Measurements from ENCODE around the gene ABHD17B. TPM values are rescaled to one million over a fixed set of nuclear protein-coding genes. Genes with fewer than 3 reads are reported as not detected.

ABHD17B gene
- total RNA-seq, 1 experiment from 2014 or later, result 11.6 TPM

DNA sequence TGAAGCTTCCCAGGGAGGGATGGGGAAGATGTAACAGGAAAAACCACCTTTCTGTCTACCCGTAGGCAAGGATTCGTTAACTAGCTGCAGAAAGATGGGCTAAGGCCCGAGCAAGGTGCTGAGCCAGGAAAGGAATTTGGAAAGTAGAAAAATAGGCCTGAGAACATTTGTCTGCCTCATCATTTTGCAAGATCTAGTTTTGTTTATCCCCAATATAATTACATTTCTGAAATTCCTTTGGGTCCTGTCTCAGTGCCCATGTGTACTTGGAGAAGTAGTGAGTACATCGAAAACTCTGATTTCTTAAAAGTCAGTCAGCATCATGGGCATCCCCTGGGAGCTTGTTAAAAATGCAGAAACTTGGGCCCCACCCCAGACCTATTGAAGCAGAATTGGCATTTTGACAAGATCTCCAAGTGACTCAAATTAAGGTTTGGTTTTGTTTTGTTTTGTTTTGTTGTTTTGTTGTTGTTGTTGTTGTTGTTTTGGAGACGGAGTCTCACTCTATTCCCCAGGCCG lies 90.5 kb downstream of the ABHD17B start:
- H3K9me2 ChIP-seq (replicated peaks; ENCODE audit: low read length), result no peaks in the 10 kb centered on the region
- peaks cover 8% of the 10 kb centered on the region for H3K4me1 ChIP-seq (ENCODE audit: insufficient read depth, low read length)
- no peaks in the 10 kb centered on the region for H3K27me3 ChIP-seq (ENCODE audit: low read length)
- POLR2A ChIA-PET (ENCODE audit: unreplicated experiment), result no interaction called here
- no peaks in the 10 kb centered on the region for H3K9me3 ChIP-seq (ENCODE audit: low read length)
- ATAC-seq (no peak), DNase-seq (peak; percentile 23)
- no peak overlapping the region for H3K4me3 ChIP-seq (ENCODE audit: low read length)
- no peaks in the 10 kb centered on the region for H4K20me1 ChIP-seq (ENCODE audit: low read length)
- no peak overlapping the region for H3K4me2 ChIP-seq (ENCODE audit: low read length)
- CTCF ChIA-PET, result no interaction called here
- H3K36me3 ChIP-seq (ENCODE audit: low read depth, low read length), result no peaks in the 10 kb centered on the region; the same call in 1 of the 2 replicates
- intact Hi-C loops (cut with micrococcal nuclease), result loop anchor here (2.0 kb wide), 1 partner anchor 90 kb away; the partner anchor contains the start of genes ABHD17B and C9orf85
- TF ChIP-seq, protein P1, sequence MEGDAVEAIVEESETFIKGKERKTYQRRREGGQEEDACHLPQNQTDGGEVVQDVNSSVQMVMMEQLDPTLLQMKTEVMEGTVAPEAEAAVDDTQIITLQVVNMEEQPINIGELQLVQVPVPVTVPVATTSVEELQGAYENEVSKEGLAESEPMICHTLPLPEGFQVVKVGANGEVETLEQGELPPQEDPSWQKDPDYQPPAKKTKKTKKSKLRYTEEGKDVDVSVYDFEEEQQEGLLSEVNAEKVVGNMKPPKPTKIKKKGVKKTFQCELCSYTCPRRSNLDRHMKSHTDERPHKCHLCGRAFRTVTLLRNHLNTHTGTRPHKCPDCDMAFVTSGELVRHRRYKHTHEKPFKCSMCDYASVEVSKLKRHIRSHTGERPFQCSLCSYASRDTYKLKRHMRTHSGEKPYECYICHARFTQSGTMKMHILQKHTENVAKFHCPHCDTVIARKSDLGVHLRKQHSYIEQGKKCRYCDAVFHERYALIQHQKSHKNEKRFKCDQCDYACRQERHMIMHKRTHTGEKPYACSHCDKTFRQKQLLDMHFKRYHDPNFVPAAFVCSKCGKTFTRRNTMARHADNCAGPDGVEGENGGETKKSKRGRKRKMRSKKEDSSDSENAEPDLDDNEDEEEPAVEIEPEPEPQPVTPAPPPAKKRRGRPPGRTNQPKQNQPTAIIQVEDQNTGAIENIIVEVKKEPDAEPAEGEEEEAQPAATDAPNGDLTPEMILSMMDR (conservative IDR thresholded peaks at IDR 0.05; ENCODE audit: low read depth, low read length), result no peak
- TF ChIP-seq EZH2phosphoT487 (IDR thresholded peaks at IDR 0.05; ENCODE audit: borderline replicate concordance, low read length) (no peak), EZH2 (IDR thresholded peaks at IDR 0.05; ENCODE audit: low read length, unreplicated experiment) (no peak)
- H3K79me2 ChIP-seq (ENCODE audit: low read length), result no peaks in the 10 kb centered on the region
- no TSS peak for BruUV-seq (replicated peaks)
- H3K27ac ChIP-seq (ENCODE audit: low read length), result no peak overlapping the region
- no peaks in the 10 kb centered on the region for H3F3A ChIP-seq (ENCODE audit: low read length, unreplicated experiment)
- H3K9ac ChIP-seq (ENCODE audit: low read length), result no peak overlapping the region
- no peak overlapping the region for H2AFZ ChIP-seq (ENCODE audit: low read length)

DNA sequence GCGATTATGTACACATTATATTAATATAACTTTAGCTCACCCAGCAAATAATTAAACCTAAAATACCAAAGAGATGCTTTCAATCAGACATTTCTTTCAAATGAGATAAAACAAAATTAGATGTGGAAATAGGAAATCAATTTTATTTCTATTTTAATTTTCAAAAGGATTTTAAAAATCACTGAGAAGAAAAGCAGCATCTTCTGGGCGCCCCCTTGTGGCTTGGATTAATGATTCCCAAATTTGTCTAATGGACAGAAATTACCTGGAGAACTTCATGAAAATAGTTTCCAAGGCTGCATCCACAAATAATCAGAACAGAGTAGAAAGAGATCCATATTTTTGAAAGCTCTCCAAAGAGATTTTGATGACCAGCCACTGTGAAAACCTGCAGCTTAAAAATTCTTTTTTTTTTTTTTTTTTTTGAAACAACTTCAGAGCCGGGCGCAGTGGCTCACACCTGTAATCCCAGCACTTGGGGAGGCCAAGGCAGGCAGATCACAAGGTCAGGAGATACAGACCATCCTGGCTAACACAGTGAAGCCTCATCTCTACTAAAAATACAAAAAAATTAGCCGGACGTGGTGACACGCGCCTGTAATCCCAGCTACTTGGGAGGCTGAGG lies 91.8 kb downstream of the ABHD17B start:
- TF ChIP-seq, protein P1 (conservative IDR thresholded peaks at IDR 0.05; ENCODE audit: low read depth, low read length), result peak; percentile 75
- TF ChIP-seq EZH2phosphoT487 (IDR thresholded peaks at IDR 0.05; ENCODE audit: borderline replicate concordance, low read length) (no peak), EZH2 (IDR thresholded peaks at IDR 0.05; ENCODE audit: low read length, unreplicated experiment) (no peak)
- Histone ChIP-seq H3F3A (ENCODE audit: low read length, unreplicated experiment) (no peaks in the 10 kb centered on the region), H3K27me3 (ENCODE audit: low read length) (no peaks in the 10 kb centered on the region), H2AFZ (ENCODE audit: low read length) (no peak overlapping the region), H4K20me1 (ENCODE audit: low read length) (no peaks in the 10 kb centered on the region), H3K27ac (ENCODE audit: low read length) (no peak overlapping the region), H3K36me3 (ENCODE audit: low read depth, low read length) (no peaks in the 10 kb centered on the region; the same call in 1 of the 2 replicates), H3K4me2 (ENCODE audit: low read length) (no peak overlapping the region), H3K9me3 (ENCODE audit: low read length) (no peaks in the 10 kb centered on the region), H3K4me1 (ENCODE audit: insufficient read depth, low read length) (peaks cover 8% of the 10 kb centered on the region), H3K79me2 (ENCODE audit: low read length) (no peaks in the 10 kb centered on the region), H3K9ac (ENCODE audit: low read length) (no peak overlapping the region), H3K4me3 (ENCODE audit: low read length) (no peak overlapping the region), H3K9me2 (replicated peaks; ENCODE audit: low read length) (no peaks in the 10 kb centered on the region)
- ATAC-seq, result no peak
- intact Hi-C loops (cut with micrococcal nuclease), result loop anchor here (1.0 kb wide), 1 partner anchor 534 kb away; no protein-coding TSS in a partner anchor
- no TSS peak for BruUV-seq (replicated peaks)
- POLR2A ChIA-PET (ENCODE audit: unreplicated experiment), result no interaction called here
- peak; percentile 51 for DNase-seq
- CTCF ChIA-PET, result interaction anchor here (0.6 kb wide), 2 partner anchors 27 to 230 kb away, joined by 3 to 4 read pairs; no protein-coding TSS in a partner anchor

DNA sequence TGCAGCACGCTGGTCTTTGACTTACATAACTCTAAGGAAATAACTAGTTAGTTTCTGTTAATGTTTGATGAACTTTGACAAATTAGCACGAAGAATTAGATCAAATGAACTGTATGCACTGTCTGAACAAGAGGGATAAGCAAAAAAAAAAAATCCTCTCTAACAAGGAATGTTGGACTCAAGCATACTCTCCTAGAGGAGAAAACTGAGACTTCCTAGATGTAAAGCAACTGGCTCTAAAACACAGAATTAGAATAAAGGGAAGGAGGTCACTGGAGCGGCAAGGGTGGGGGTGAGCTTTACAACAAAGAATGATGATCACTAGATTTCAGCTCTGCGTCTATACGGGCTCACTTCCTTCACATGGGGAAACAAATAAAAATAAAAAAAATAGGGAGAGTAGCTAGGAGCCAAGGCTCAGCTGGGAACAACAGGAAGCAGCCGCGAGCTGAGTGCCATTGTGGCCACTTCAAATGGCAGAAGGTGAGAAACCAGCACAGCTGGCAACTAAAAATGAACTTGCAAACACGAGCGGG lies 94.0 kb downstream of the ABHD17B start:
- TF ChIP-seq, protein P1 (conservative IDR thresholded peaks at IDR 0.05; ENCODE audit: low read depth, low read length), result no peak
- no peak for TF ChIP-seq EZH2 (IDR thresholded peaks at IDR 0.05; ENCODE audit: low read length, unreplicated experiment)
- no peak for TF ChIP-seq EZH2phosphoT487 (IDR thresholded peaks at IDR 0.05; ENCODE audit: borderline replicate concordance, low read length)
- H3K9me3 ChIP-seq (ENCODE audit: low read length), result no peaks in the 10 kb centered on the region
- H3K9ac ChIP-seq (ENCODE audit: low read length), result no peak overlapping the region
- no peaks in the 10 kb centered on the region for H4K20me1 ChIP-seq (ENCODE audit: low read length)
- ATAC-seq (no peak), DNase-seq (no peak)
- ChIA-PET CTCF (interaction anchor here (1.0 kb wide), 1 partner anchor 8 kb away, joined by 4 read pairs; no protein-coding TSS in a partner anchor), POLR2A (ENCODE audit: unreplicated experiment) (no interaction called here)
- H3K9me2 ChIP-seq (replicated peaks; ENCODE audit: low read length), result no peaks in the 10 kb centered on the region
- H3K4me3 ChIP-seq (ENCODE audit: low read length), result no peak overlapping the region
- intact Hi-C loops (cut with micrococcal nuclease), result no loop called here
- H3K4me1 ChIP-seq (ENCODE audit: insufficient read depth, low read length), result peaks cover 8% of the 10 kb centered on the region
- no peaks in the 10 kb centered on the region for H3K27me3 ChIP-seq (ENCODE audit: low read length)
- BruUV-seq (replicated peaks), result no TSS peak
- H3K36me3 ChIP-seq (ENCODE audit: low read depth, low read length), result no peaks in the 10 kb centered on the region; the same call in 1 of the 2 replicates
- no peaks in the 10 kb centered on the region for H3K79me2 ChIP-seq (ENCODE audit: low read length)
- H3K27ac ChIP-seq (ENCODE audit: low read length), result no peak overlapping the region
- no peak overlapping the region for H3K4me2 ChIP-seq (ENCODE audit: low read length)
- no peak overlapping the region for H2AFZ ChIP-seq (ENCODE audit: low read length)
- no peaks in the 10 kb centered on the region for H3F3A ChIP-seq (ENCODE audit: low read length, unreplicated experiment)
